Endothelial cell of umbilical vein (primary cell): ENCODE measurements around the gene SLC25A28. TPM values are rescaled to one million over a fixed set of nuclear protein-coding genes. Genes with fewer than 3 reads are reported as not detected.

Experiments
- BruUV-seq: library from RNA; stranded (reverse); fragments of 400-500 nt; replicated peaks from 2 replicates; lab custom pipeline; 2021; lab: Mats Ljungman, UMichigan
- CTCF ChIA-PET: fragments of 300-600, 350-600 bp; sonication (Branson Sonifier 250); formaldehyde crosslinking; loops from one replicate; lab custom pipeline; 2021; ENCODE audit warnings: antibody characterized with exemption, inconsistent platforms; lab: Charles Lee
- POLR2A ChIA-PET: fragments of 300-600, 350-600 bp; sonication (Branson Sonifier 250); formaldehyde crosslinking; loops from one replicate; lab custom pipeline; 2021; ENCODE audit warnings: antibody characterized with exemption, inconsistent platforms; lab: Charles Lee
- DNase-seq: peaks from one replicate; pipeline ENCODE4 v3.0.0-alpha.2; 2011; ENCODE audit warnings: low read depth, low spot score
- FAIRE-seq: peaks from 2 replicates; lab custom pipeline; 2011; peaks lifted over from hg19 to GRCh38; lab: Jason Lieb, UNC
- H2AFZ ChIP-seq: 2 replicates; pipeline ENCODE4 v1.6.0; 2012; ENCODE audit warnings: low read depth, low read length, control low read depth, inconsistent platforms
- H3K27ac ChIP-seq: 2 replicates; pipeline ENCODE4 v1.5.1; 2011; ENCODE audit warnings: low read depth, mild to moderate bottlenecking, control low read depth, low read length, moderate library complexity; ENCODE audit not compliant: insufficient read depth
- H3K27me3 ChIP-seq, 2 experiments: 2 replicates each; pipeline versions ENCODE4 v1.6.0 to v1.6.1; 2011; ENCODE audit warnings: low read length in 2 of 2, mixed read lengths in 1 of 2; ENCODE audit not compliant: control insufficient read depth in 2 of 2, insufficient read depth in 2 of 2
- H3K36me3 ChIP-seq, 2 experiments: 2 replicates in 1 of 2; 3 replicates in 1 of 2; pipeline ENCODE4 v1.5.1; 2011; ENCODE audit warnings: low read length in 2 of 2, mild to moderate bottlenecking in 1 of 2, moderate library complexity in 1 of 2; ENCODE audit not compliant: control insufficient read depth in 2 of 2, insufficient read depth in 2 of 2; ENCODE audit errors: extremely low read depth in 1 of 2
- H3K4me1 ChIP-seq: 3 replicates; pipeline ENCODE4 v1.5.1; 2011; ENCODE audit warnings: mild to moderate bottlenecking, low read length; ENCODE audit not compliant: control insufficient read depth, insufficient read depth; ENCODE audit errors: extremely low read depth
- H3K4me2 ChIP-seq: 2 replicates; pipeline ENCODE4 v1.6.1; 2011; ENCODE audit warnings: low read length, control low read depth, mixed read lengths; ENCODE audit not compliant: insufficient read depth
- H3K4me3 ChIP-seq, 3 experiments: fragments of 200-600 bp in 1 of 3; sonication (generic), shearing (Covaris generic) in 1 of 3; replicated peaks in 1 of 3; 2 replicates each; pipeline ENCODE4 v1.5.1; 2011 to 2016; ENCODE audit warnings: control low read depth in 3 of 3, low read length in 3 of 3, mild to moderate bottlenecking in 2 of 3, inconsistent platforms in 1 of 3, low read depth in 1 of 3, moderate library complexity in 1 of 3; ENCODE audit not compliant: insufficient read depth in 1 of 3
- H3K79me2 ChIP-seq: 2 replicates; pipeline ENCODE4 v1.6.0; 2012; ENCODE audit warnings: low read length, inconsistent platforms; ENCODE audit not compliant: control insufficient read depth, insufficient read depth
- H3K9ac ChIP-seq: replicated peaks from 2 replicates; pipeline ENCODE3; 2011; ENCODE audit warnings: low read length, control low read depth; ENCODE audit not compliant: insufficient read depth; ENCODE audit errors: extremely low read depth
- H3K9me1 ChIP-seq: replicated peaks from 3 replicates; pipeline ENCODE4 v1.6.0; 2011; ENCODE audit warnings: mild to moderate bottlenecking, low read length; ENCODE audit not compliant: control insufficient read depth, insufficient read depth; ENCODE audit errors: extremely low read depth
- H3K9me3 ChIP-seq: replicated peaks from 2 replicates; pipeline ENCODE4 v1.5.1; 2012; ENCODE audit warnings: low read length, inconsistent platforms; ENCODE audit not compliant: control insufficient read depth, insufficient read depth
- H4K20me1 ChIP-seq: replicated peaks from 2 replicates; pipeline ENCODE3; 2011; ENCODE audit warnings: mild to moderate bottlenecking, low read length; ENCODE audit not compliant: control insufficient read depth, insufficient read depth; ENCODE audit errors: extremely low read depth
- CTCF ChIP-seq, 2 donors: IDR thresholded peaks; 1 replicate in 1 of 2; 2 replicates in 1 of 2; pipeline ENCODE4 v1.5.1; 2011; ENCODE audit warnings: low read length in 2 of 2, mild to moderate bottlenecking in 2 of 2, moderate library complexity in 2 of 2, control low read depth in 1 of 2, inconsistent platforms in 1 of 2, low read depth in 1 of 2; ENCODE audit not compliant: insufficient read depth in 1 of 2; ENCODE audit errors: extremely low read depth in 1 of 2
- EZH2 ChIP-seq: IDR thresholded peaks from 2 replicates; pipeline ENCODE4 v1.6.1; 2012; ENCODE audit warnings: borderline replicate concordance, low read depth, mild to moderate bottlenecking, moderate library complexity, low read length, inconsistent platforms; ENCODE audit not compliant: severe bottlenecking
- FOS ChIP-seq: IDR thresholded peaks from 2 replicates; pipeline ENCODE4 v1.6.1; 2011; ENCODE audit warnings: mild to moderate bottlenecking, low read length, moderate library complexity, borderline replicate concordance; ENCODE audit not compliant: insufficient read depth
- GATA2 ChIP-seq: IDR thresholded peaks from 2 replicates; pipeline ENCODE4 v1.7.0; 2011; ENCODE audit warnings: low read depth, mild to moderate bottlenecking, moderate library complexity, mixed read lengths, low read length; ENCODE audit not compliant: insufficient read length, insufficient read depth
- JUN ChIP-seq: IDR thresholded peaks from 2 replicates; pipeline ENCODE4 v1.6.1; 2011; ENCODE audit warnings: borderline replicate concordance, low read depth; ENCODE audit not compliant: insufficient read length, insufficient read depth
- MYC ChIP-seq: IDR thresholded peaks from one replicate; pipeline ENCODE4 v1.6.1; 2011; ENCODE audit warnings: mild to moderate bottlenecking, low read depth, low read length
- POLR2A ChIP-seq: IDR thresholded peaks from 2 replicates; pipeline ENCODE4 v1.6.1; 2012; ENCODE audit warnings: low read depth, mild to moderate bottlenecking, control low read depth, low read length
- POLR2AphosphoS5 ChIP-seq: IDR thresholded peaks from 2 replicates; pipeline ENCODE4 v1.6.1; 2012; ENCODE audit warnings: low read depth, mild to moderate bottlenecking, control low read depth, low read length, moderate library complexity; ENCODE audit not compliant: insufficient read depth
- dilution Hi-C: fragments of 300-500 bp; cut with MboI; formaldehyde crosslinking; loops from one replicate; pipeline ENCODE4 v1.15.0; 2019; ENCODE audit warnings: low sequenced_read_pairs; ENCODE audit not compliant: extremely low pct_ligation_motif_present
- intact Hi-C: fragments of 100-400 bp; cut with micrococcal nuclease; formaldehyde crosslinking; loops from one replicate; pipeline ENCODE4 v1.10.0; 2022
- polyA plus RNA-seq, 4 experiments: library from polyadenylated mRNA; depleted of rRNA in 3 of 4; stranded (reverse) in 3 of 4; unstranded in 1 of 4; fragments of >200 nt; gene quantifications; 2 replicates each; pipeline versions ENCODE4 v1.2.1 to v1.2.3, GENCODE V29; 2011 to 2012; ENCODE audit warnings: missing spikeins in 1 of 4
- total RNA-seq: library from RNA; stranded (reverse); gene quantifications from 2 replicates; pipeline ENCODE4 v1.2.3, GENCODE V29; 2021
- TF ChIP-seq, protein P1 (sequence below): IDR thresholded peaks from 2 replicates; pipeline ENCODE4 v1.6.1; 2011; ENCODE audit not compliant: insufficient read depth, insufficient read length

Gene SLC25A28
- total and polyA plus RNA-seq, 2 donors (not counting 3 experiments of a cell fraction or from before 2014, with no cell fraction given), result 33.7 to 38.8 TPM

DNA sequence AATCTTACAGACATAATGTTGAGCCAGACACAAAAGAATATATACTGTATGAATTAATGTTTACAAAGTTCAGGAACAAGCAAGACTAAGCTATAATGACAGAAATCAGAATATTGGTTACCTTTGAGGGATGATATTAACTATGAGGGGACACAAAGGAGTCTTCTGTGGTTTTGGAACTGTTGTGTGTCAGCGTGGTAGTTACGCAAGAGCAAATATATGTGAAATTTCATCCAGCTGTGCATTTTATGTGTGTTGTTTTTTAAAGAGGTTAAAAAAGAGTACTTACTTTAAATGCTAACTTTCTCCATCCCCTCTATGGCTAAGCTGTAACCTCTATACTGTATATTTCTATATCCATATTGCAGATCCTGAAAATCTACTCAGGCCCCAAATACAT lies 14.9 kb downstream of the SLC25A28 start:
- H3K36me3 ChIP-seq, result peaks cover 0 to 2% of the 10 kb centered on the region in 2 experiments
- no peaks in the 10 kb centered on the region for H3K9me1 ChIP-seq
- no peak overlapping the region for H3K27ac ChIP-seq
- no peaks in the 10 kb centered on the region for H3K27me3 ChIP-seq
- H4K20me1 ChIP-seq, result no peaks in the 10 kb centered on the region
- no peak for TF ChIP-seq POLR2AphosphoS5
- TF ChIP-seq, protein P1, sequence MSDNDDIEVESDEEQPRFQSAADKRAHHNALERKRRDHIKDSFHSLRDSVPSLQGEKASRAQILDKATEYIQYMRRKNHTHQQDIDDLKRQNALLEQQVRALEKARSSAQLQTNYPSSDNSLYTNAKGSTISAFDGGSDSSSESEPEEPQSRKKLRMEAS, result no peak
- TF ChIP-seq GATA2, result no peak
- TF ChIP-seq CTCF (IDR thresholded peaks at IDR 0.05; ENCODE audit: extremely low read depth in 1 of 2, insufficient read depth in 1 of 2, low read depth in 1 of 2, low read length in 2 of 2), result no peak
- TF ChIP-seq FOS, result no peak
- no peak for TF ChIP-seq JUN
- no peak for TF ChIP-seq EZH2
- no peak for TF ChIP-seq MYC
- no peak for TF ChIP-seq POLR2A
- dilution Hi-C loops, result loop anchor here (25.0 kb wide), 1 partner anchor 168 kb away; the partner anchor contains the start of gene GOT1
- no peak overlapping the region for H3K9ac ChIP-seq
- H3K9me3 ChIP-seq, result no peaks in the 10 kb centered on the region
- H3K79me2 ChIP-seq, result no peaks in the 10 kb centered on the region
- POLR2A ChIA-PET, result no interaction called here
- intact Hi-C loops, result no loop called here
- H3K4me1 ChIP-seq, result no peaks in the 10 kb centered on the region
- CTCF ChIA-PET, result interaction anchor here (1.5 kb wide), 1 partner anchor 169 kb away, joined by 9 read pairs; no protein-coding TSS in a partner anchor
- H3K4me3 ChIP-seq, result no peak overlapping the region
- DNase-seq (no peak), FAIRE-seq (no peak)
- BruUV-seq, result no TSS peak
- no peak overlapping the region for H3K4me2 ChIP-seq
- H2AFZ ChIP-seq, result no peak overlapping the region
